CD1c-positive myeloid dendritic cell (primary cell): ENCODE measurements around the gene UVRAG.

ENCODE experiments used
- DNase-seq: peaks from one replicate; pipeline ENCODE4 v3.0.0-alpha.2; 2016; ENCODE audit errors: extremely low spot score

UVRAG gene

GRCh38 chr11:75809991-75810390 lies 5.0 kb upstream of the UVRAG start:
- DNase-seq, result peak; percentile 62

GRCh38 chr11:75810637-75811390 lies 4.2 kb upstream of the UVRAG start:
- DNase-seq, result peak; percentile 85

- no peak for DNase-seq
Measured at GRCh38 chr11:75811485-75811884, 3.5 kb upstream of the UVRAG start.

- no peak for DNase-seq
Measured at GRCh38 chr11:75812542-75813040, 2.4 kb upstream of the UVRAG start.

- no peak for DNase-seq
Measured at GRCh38 chr11:75813124-75813523, 1.9 kb upstream of the UVRAG start.

GRCh38 chr11:75813622-75814039 lies 1.4 kb upstream of the UVRAG start:
- no peak for DNase-seq

- no peak for DNase-seq
Measured at GRCh38 chr11:75814363-75814676, 690 bp upstream of the UVRAG start.

GRCh38 chr11:75815345-75816168 lies 547 bp downstream of the UVRAG start:
- DNase-seq, result peak; percentile 39

GRCh38 chr11:75816561-75817239 lies 1.7 kb downstream of the UVRAG start:
- DNase-seq, result peak; percentile 38

GRCh38 chr11:75820645-75821044 lies 5.6 kb downstream of the UVRAG start:
- DNase-seq, result no peak

- no peak for DNase-seq
Measured at GRCh38 chr11:75821202-75821601, 6.2 kb downstream of the UVRAG start.

GRCh38 chr11:75822541-75822940 lies 7.5 kb downstream of the UVRAG start:
- DNase-seq, result no peak

- DNase-seq, result no peak
Measured at GRCh38 chr11:75823415-75823814, 8.4 kb downstream of the UVRAG start.

GRCh38 chr11:75823946-75824345 lies 8.9 kb downstream of the UVRAG start:
- DNase-seq, result no peak

- DNase-seq, result peak; percentile 94
Measured at GRCh38 chr11:75826461-75827230, 11.6 kb downstream of the UVRAG start.

GRCh38 chr11:75827562-75827961 lies 12.6 kb downstream of the UVRAG start:
- no peak for DNase-seq

- DNase-seq, result no peak
Measured at GRCh38 chr11:75831915-75832502, 17.0 kb downstream of the UVRAG start.

- DNase-seq, result no peak
Measured at GRCh38 chr11:75834728-75835127, 19.7 kb downstream of the UVRAG start.

GRCh38 chr11:75836417-75836816 lies 21.4 kb downstream of the UVRAG start:
- DNase-seq, result peak; percentile 80

GRCh38 chr11:75839851-75840250 lies 24.8 kb downstream of the UVRAG start:
- DNase-seq, result no peak

- DNase-seq, result no peak
Measured at GRCh38 chr11:75840522-75840921, 25.5 kb downstream of the UVRAG start.
